Hepatocyte (in vitro differentiated cells): ENCODE results near the gene ZBTB48. TPM values are rescaled to one million over a fixed set of nuclear protein-coding genes. Genes with fewer than 3 reads are reported as not detected.

ENCODE experiments used
- DNase-seq: peaks from one replicate; pipeline ENCODE4 v3.0.0-alpha.2; 2016; ENCODE audit warnings: low spot score
- H2AFZ ChIP-seq: fragments of 200-600 bp; sonication (generic); 2 replicates; pipeline ENCODE4 v1.6.0; 2016; ENCODE audit warnings: antibody characterized with exemption, mild to moderate bottlenecking
- H3K27ac ChIP-seq: fragments of 200-600 bp; sonication (generic); 2 replicates; pipeline ENCODE4 v1.5.1; 2016; ENCODE audit warnings: mild to moderate bottlenecking
- H3K27me3 ChIP-seq: fragments of 200-600 bp; sonication (generic); 2 replicates; pipeline ENCODE4 v1.6.1; 2016
- H3K36me3 ChIP-seq: fragments of 200-600 bp; sonication (generic); replicated peaks from 2 replicates; pipeline ENCODE4 v1.5.1; 2016; ENCODE audit warnings: low read depth; ENCODE audit not compliant: insufficient read depth
- H3K4me1 ChIP-seq: fragments of 200-600 bp; sonication (generic); 2 replicates; pipeline ENCODE4 v1.5.1; 2016; ENCODE audit warnings: mild to moderate bottlenecking, moderate library complexity; ENCODE audit not compliant: insufficient read depth
- H3K4me2 ChIP-seq: fragments of 200-600 bp; sonication (generic); 2 replicates; pipeline ENCODE4 v1.6.0; 2016
- H3K4me3 ChIP-seq: fragments of 200-600 bp; sonication (generic); 2 replicates; pipeline ENCODE4 v1.5.1; 2016; ENCODE audit warnings: mild to moderate bottlenecking
- H3K79me2 ChIP-seq: fragments of 200-600 bp; sonication (generic); 2 replicates; pipeline ENCODE4 v1.6.0; 2017; ENCODE audit warnings: mild to moderate bottlenecking
- H3K9me2 ChIP-seq: fragments of 200-600 bp; sonication (generic); replicated peaks from 2 replicates; pipeline ENCODE4 v1.6.0; 2017; ENCODE audit warnings: mild to moderate bottlenecking; ENCODE audit not compliant: insufficient read depth
- H3K9me3 ChIP-seq: fragments of 200-600 bp; sonication (generic); 2 replicates; pipeline ENCODE4 v1.5.1; 2016; ENCODE audit warnings: low read depth, mild to moderate bottlenecking
- H4K20me1 ChIP-seq: fragments of 200-600 bp; sonication (generic); 2 replicates; pipeline ENCODE4 v1.6.0; 2016; ENCODE audit warnings: mild to moderate bottlenecking; ENCODE audit not compliant: insufficient read depth, poor library complexity, severe bottlenecking
- EZH2 ChIP-seq: fragments of 200-600 bp; sonication (generic); IDR thresholded peaks from 2 replicates; pipeline ENCODE4 v1.6.1; 2016; ENCODE audit warnings: antibody characterized with exemption, mild to moderate bottlenecking, borderline replicate concordance
- EZH2phosphoT487 ChIP-seq: fragments of 200-600 bp; sonication (generic); IDR thresholded peaks from one replicate; pipeline ENCODE4 v1.6.1; 2018; ENCODE audit warnings: antibody characterized with exemption, mild to moderate bottlenecking, low read depth, moderate library complexity; ENCODE audit not compliant: unreplicated experiment, severe bottlenecking
- WGBS: methylation state at CpG from one replicate; pipeline ENCODE4 v1.1.6; 2016; ENCODE audit warnings: low lambda C conversion rate; ENCODE audit errors: missing lambda C conversion rate; 5-methylcytosine and 5-hydroxymethylcytosine counted together
- polyA plus RNA-seq: library from polyadenylated mRNA; unstranded; fragments of >200 nt; fragmentation: Nextera tagmentation; extraction: Ambion mirVana; gene quantifications from 2 replicates; pipeline ENCODE4 v1.2.1, GENCODE V29; 2016
- total RNA-seq: library from RNA; depleted of rRNA; stranded (reverse); fragments of >200 nt; gene quantifications from 2 replicates; pipeline ENCODE4 v1.2.3, GENCODE V29; 2014
- TF ChIP-seq, protein P1 (sequence below): fragments of 200-600 bp; sonication (generic); IDR thresholded peaks from 2 replicates; pipeline ENCODE4 v1.5.1; 2016; ENCODE audit warnings: antibody characterized with exemption, mild to moderate bottlenecking; ENCODE audit not compliant: poor library complexity

The ZBTB48 gene
- total and polyA plus RNA-seq, 2 experiments from 2014 or later, result 22.9 to 24.8 TPM

DNA sequence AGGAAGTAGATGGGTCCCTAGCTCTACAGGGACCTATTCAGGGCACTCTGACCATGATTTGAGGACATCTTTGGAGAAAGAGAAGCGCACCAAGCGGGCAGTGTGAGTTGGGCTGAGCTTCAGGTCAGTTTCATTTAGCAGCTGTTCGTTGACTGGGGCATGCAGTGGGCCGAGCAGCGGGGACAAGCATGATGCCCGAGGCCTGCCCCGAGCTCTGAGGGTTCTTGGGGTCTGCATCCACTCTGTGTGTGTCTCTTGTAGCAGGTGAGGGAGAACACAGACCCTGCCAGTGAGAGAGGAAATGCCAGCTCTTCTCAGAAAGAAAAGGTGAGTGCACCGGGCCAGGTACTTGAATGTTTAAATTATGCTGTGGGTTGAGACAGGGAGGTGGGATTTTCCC lies 50.2 kb downstream of the ZBTB48 start:
- Histone ChIP-seq H3K27me3 (no peaks in the 10 kb centered on the region), H4K20me1 (peaks cover 4% of the 10 kb centered on the region), H3K79me2 (peaks cover 35% of the 10 kb centered on the region), H3K4me3 (no peak overlapping the region), H3K4me2 (no peak overlapping the region), H3K4me1 (peaks cover 8% of the 10 kb centered on the region), H2AFZ (no peak overlapping the region), H3K36me3 (no peaks in the 10 kb centered on the region), H3K27ac (no peak overlapping the region), H3K9me3 (no peaks in the 10 kb centered on the region), H3K9me2 (no peaks in the 10 kb centered on the region)
- TF ChIP-seq, protein P1, sequence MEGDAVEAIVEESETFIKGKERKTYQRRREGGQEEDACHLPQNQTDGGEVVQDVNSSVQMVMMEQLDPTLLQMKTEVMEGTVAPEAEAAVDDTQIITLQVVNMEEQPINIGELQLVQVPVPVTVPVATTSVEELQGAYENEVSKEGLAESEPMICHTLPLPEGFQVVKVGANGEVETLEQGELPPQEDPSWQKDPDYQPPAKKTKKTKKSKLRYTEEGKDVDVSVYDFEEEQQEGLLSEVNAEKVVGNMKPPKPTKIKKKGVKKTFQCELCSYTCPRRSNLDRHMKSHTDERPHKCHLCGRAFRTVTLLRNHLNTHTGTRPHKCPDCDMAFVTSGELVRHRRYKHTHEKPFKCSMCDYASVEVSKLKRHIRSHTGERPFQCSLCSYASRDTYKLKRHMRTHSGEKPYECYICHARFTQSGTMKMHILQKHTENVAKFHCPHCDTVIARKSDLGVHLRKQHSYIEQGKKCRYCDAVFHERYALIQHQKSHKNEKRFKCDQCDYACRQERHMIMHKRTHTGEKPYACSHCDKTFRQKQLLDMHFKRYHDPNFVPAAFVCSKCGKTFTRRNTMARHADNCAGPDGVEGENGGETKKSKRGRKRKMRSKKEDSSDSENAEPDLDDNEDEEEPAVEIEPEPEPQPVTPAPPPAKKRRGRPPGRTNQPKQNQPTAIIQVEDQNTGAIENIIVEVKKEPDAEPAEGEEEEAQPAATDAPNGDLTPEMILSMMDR, result no peak
- TF ChIP-seq EZH2 (no peak), EZH2phosphoT487 (no peak)
- DNase-seq, result no peak
- 98% methylated on average over 8 of the region's 8 CpGs for WGBS

DNA sequence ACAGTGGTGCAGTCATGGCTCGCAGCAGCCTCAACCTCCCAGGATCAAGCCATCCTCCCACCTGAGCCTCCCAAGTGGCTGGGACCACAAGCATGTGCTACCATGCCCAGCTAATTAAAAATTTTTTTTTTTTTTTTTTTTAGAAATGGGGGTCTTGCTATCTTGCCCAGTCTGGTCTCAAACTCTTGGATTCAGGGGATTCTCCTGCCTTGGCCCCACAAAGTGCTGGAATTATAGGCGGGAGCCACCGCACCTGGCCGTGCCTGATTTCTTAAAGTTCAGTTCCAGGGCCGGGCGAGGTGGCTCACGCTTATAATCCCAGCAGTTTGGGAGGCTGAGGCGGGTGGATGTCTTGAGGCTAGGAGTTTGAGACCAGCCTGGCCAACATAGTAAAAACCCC lies 51.3 kb downstream of the ZBTB48 start:
- Histone ChIP-seq H3K27ac (no peak overlapping the region), H3K4me1 (peaks cover 5% of the 10 kb centered on the region), H3K4me2 (no peak overlapping the region), H3K9me3 (no peaks in the 10 kb centered on the region), H2AFZ (no peak overlapping the region), H3K79me2 (peaks cover 28% of the 10 kb centered on the region), H3K4me3 (no peak overlapping the region), H3K27me3 (no peaks in the 10 kb centered on the region), H4K20me1 (peaks cover 4% of the 10 kb centered on the region), H3K36me3 (no peaks in the 10 kb centered on the region), H3K9me2 (no peaks in the 10 kb centered on the region)
- no peak for DNase-seq
- TF ChIP-seq, protein P1, result no peak
- TF ChIP-seq EZH2 (no peak), EZH2phosphoT487 (no peak)
- 96% methylated on average over 8 of the region's 8 CpGs for WGBS

DNA sequence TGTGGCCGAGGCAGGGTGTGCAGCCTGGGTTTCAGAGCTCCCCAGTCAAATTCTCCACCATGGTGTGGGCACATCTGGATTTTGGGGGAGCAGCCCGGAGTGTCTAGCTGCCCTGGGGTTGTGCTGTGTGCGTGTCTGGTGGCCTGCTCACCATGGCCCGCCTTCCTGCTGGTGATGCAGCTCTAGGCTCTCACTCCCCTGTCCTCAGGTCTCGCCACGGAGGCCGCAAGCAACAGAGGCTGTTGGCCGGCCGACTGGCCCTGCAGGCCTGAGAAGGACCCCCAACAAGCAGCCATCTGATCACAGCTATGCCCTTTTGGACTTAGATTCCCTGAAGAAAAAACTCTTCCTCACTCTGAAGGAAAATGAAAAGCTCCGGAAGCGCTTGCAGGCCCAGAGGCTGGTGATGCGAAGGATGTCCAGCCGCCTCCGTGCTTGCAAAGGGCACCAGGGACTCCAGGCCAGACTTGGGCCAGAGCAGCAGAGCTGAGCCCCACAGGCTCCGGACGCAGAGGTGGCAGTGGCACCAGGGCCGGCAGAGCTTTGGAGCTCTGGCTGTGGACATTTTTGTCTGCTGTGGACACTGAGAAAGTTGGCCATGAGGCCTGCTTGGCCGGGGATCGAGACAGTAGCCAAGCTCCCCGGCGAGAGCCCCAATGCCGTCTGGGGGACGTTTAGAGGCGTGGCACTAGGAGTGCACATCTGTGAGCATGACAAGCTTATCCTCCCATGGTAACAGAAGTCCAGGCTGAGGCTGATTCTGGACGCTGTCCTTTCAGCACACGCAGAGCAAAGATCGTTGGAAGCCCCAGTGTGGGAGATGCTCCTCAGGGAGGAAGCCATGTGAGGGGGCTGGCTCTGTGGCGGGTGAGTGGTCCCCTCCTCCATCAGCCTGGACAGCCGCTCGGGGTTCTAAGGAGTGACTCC lies 53.1 kb downstream of the ZBTB48 start:
- H3K4me1 ChIP-seq, result no peaks in the 10 kb centered on the region
- TF ChIP-seq, protein P1, result no peak
- no peak for TF ChIP-seq EZH2phosphoT487
- no peak for TF ChIP-seq EZH2
- H3K27me3 ChIP-seq, result no peaks in the 10 kb centered on the region
- H3K79me2 ChIP-seq, result peaks cover 10% of the 10 kb centered on the region
- WGBS, result 91% methylated on average over 30 of the region's 30 CpGs
- no peak overlapping the region for H3K27ac ChIP-seq
- H4K20me1 ChIP-seq, result no peaks in the 10 kb centered on the region
- no peak overlapping the region for H3K4me3 ChIP-seq
- H3K4me2 ChIP-seq, result no peak overlapping the region
- H3K9me2 ChIP-seq, result no peaks in the 10 kb centered on the region
- no peak for DNase-seq
- H3K9me3 ChIP-seq, result no peaks in the 10 kb centered on the region
- no peaks in the 10 kb centered on the region for H3K36me3 ChIP-seq
- H2AFZ ChIP-seq, result no peak overlapping the region
